T-helper 1 cell treated with Interleukin-12 subunit alpha and Interleukin-12 subunit beta and Interleukin-4 antibody, amounts not matched to agents 30 μg/mL and 1 μg/mL, for 36 hours (primary cell): ENCODE results near the gene SERPINE2.
"Not testable (repeated sequence)": the region's sequence is repeated elsewhere in the genome, so short reads cannot be mapped to it uniquely, and the experiment has no call there.

Experiments used
- H3K27ac Mint-ChIP-seq: one replicate; pipeline ENCODE4 v1.8.0; 2021; ENCODE audit warnings: mild to moderate bottlenecking, mixed read lengths
- H3K27me3 Mint-ChIP-seq: one replicate; pipeline ENCODE4 v1.8.0; 2021; ENCODE audit warnings: low read depth, mixed read lengths
- H3K36me3 Mint-ChIP-seq: one replicate; pipeline ENCODE4 v1.8.0; 2021; ENCODE audit warnings: low read depth, mixed read lengths
- H3K4me1 Mint-ChIP-seq: one replicate; pipeline ENCODE4 v1.8.0; 2021; ENCODE audit warnings: low read depth, mixed read lengths
- H3K4me3 Mint-ChIP-seq: one replicate; pipeline ENCODE4 v1.8.0; 2021; ENCODE audit warnings: mild to moderate bottlenecking, moderate library complexity, mixed read lengths
- H3K9me3 Mint-ChIP-seq: one replicate; pipeline ENCODE4 v1.8.0; 2021; ENCODE audit warnings: mixed read lengths

Gene SERPINE2

GRCh38 chr2:223943135-223943534 lies 96.0 kb downstream of the SERPINE2 start:
- Mint-ChIP-seq H3K27me3 (no peaks in the 10 kb centered on the region), H3K27ac (peak overlapping the region; percentile 78), H3K4me3 (peak overlapping the region; percentile 92), H3K4me1 (peaks cover 52% of the 10 kb centered on the region), H3K36me3 (peaks cover 21% of the 10 kb centered on the region), H3K9me3 (peaks cover 12% of the 10 kb centered on the region)

GRCh38 chr2:223941579-223942277 lies 97.4 kb downstream of the SERPINE2 start:
- Mint-ChIP-seq H3K4me3 (peak overlapping the region; percentile 67), H3K4me1 (peaks cover 56% of the 10 kb centered on the region), H3K36me3 (peaks cover 21% of the 10 kb centered on the region), H3K27ac (peak overlapping the region; percentile 88), H3K27me3 (no peaks in the 10 kb centered on the region), H3K9me3 (peaks cover 12% of the 10 kb centered on the region)

DNA sequence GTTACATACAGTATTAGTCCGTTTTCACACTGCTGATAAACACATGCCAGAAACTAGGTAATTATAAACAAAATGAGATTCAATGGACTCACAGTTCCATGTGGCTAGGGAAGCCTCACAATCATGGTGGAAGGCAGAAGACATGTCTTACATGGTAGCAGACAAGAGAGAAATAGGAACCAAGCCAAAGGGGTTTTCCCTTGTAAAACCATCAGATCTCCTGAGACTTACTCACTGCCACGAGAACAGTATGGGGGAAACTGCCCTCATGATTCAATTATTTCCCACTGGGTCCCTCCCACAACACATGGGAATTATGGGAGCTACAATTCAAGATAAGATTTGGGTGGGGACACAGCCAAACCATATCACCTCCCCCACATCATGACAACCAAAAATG lies 99.6 kb downstream of the SERPINE2 start:
- peaks cover 59% of the 10 kb centered on the region for H3K4me1 Mint-ChIP-seq
- peaks cover 12% of the 10 kb centered on the region for H3K9me3 Mint-ChIP-seq
- H3K4me3 Mint-ChIP-seq, H3K27me3 Mint-ChIP-seq: not testable (repeated sequence)
- H3K27ac Mint-ChIP-seq, result peak overlapping the region; percentile 14
- H3K36me3 Mint-ChIP-seq, result peaks cover 26% of the 10 kb centered on the region

DNA sequence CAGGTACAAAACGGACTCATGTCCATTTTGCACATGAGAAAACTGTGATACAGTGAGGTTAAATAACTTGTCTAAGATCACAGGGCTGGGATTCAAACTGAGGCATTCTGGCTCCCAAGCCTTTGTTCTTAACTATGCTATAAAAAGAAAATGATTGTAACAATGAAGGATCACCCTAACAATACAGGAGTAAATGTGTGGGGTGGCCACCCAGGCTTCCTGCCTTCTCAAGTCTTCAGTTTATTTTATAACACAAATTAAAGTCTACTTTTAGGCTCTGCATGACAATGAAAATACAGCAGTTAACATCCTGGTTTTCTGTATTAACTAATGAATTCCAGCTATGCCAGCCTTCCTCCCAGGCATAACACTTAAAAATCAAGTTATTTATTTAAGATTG lies 101.6 kb downstream of the SERPINE2 start:
- no peak overlapping the region for H3K27ac Mint-ChIP-seq
- peaks cover 12% of the 10 kb centered on the region for H3K9me3 Mint-ChIP-seq
- peaks cover 21% of the 10 kb centered on the region for H3K36me3 Mint-ChIP-seq
- H3K27me3 Mint-ChIP-seq, result no peaks in the 10 kb centered on the region
- peak overlapping the region; percentile 30 for H3K4me3 Mint-ChIP-seq
- H3K4me1 Mint-ChIP-seq, result peaks cover 47% of the 10 kb centered on the region

- no peaks in the 10 kb centered on the region for H3K27me3 Mint-ChIP-seq
- peaks cover 45% of the 10 kb centered on the region for H3K4me1 Mint-ChIP-seq
- peaks cover 12% of the 10 kb centered on the region for H3K9me3 Mint-ChIP-seq
- peak overlapping the region; percentile 4 for H3K4me3 Mint-ChIP-seq
- peaks cover 21% of the 10 kb centered on the region for H3K36me3 Mint-ChIP-seq
- peak overlapping the region; percentile 10 for H3K27ac Mint-ChIP-seq
Measured at GRCh38 chr2:223936862-223937326, 102.2 kb downstream of the SERPINE2 start.

DNA sequence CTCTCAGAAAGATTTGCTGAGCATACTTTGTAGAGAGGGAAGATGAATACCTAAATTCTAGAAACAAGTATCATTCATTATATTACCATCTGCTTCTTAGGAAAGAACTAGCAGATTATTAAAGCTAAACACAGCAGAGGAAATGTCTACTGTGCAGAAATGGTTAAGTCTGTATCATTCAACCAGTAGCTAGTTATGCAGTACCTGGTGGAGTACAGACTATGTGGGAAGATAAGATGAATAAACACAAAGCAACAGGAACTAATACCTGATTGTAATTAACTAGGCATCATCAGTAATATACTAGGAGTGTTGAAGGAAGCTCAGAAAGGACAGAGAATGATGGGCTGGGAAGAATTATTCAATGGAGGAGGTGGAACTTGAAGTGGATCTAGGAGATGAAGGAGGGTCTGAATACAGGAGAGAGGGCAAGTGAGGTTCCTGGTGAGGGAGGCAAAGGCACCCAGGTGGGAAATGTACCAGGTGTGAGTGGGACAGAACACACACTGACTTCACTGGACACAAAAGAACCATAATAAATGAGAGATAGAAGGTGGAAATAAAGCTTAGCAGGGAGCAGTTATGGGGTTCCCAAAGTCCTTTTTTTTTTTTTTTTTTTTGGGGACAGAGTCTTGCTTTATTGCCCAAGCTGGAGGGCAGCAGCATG lies 103.5 kb downstream of the SERPINE2 start:
- Mint-ChIP-seq H3K27ac (no peak overlapping the region), H3K4me3 (no peak overlapping the region), H3K4me1 (peaks cover 40% of the 10 kb centered on the region), H3K36me3 (peaks cover 13% of the 10 kb centered on the region), H3K9me3 (peaks cover 9% of the 10 kb centered on the region), H3K27me3 (no peaks in the 10 kb centered on the region)

DNA sequence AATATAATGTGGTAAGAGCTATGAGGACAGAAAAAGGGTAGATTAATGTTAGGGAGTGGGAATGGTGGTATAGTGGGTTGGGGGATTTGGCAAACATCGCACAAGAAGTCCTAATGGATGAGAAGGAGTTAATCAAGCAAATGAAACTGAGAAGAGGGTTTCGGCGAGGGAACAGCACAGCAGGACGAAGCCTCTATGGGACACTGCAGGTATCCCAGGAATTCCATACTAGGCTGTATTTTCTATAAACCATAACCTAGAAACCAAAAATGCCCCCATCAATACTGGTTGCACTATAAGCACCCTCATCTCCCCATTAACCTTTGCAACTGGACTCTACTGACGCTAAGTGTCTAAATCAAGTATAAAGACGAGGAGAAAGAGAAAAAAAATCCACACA lies 104.2 kb downstream of the SERPINE2 start:
- Mint-ChIP-seq H3K4me3 (no peak overlapping the region), H3K9me3 (peaks cover 8% of the 10 kb centered on the region), H3K27ac (no peak overlapping the region), H3K36me3 (peaks cover 13% of the 10 kb centered on the region), H3K27me3 (no peaks in the 10 kb centered on the region), H3K4me1 (peaks cover 46% of the 10 kb centered on the region)

GRCh38 chr2:223932816-223933800 lies 106.0 kb downstream of the SERPINE2 start:
- H3K36me3 Mint-ChIP-seq, result peaks cover 7% of the 10 kb centered on the region
- peaks cover 41% of the 10 kb centered on the region for H3K4me1 Mint-ChIP-seq

GRCh38 chr2:223930103-223930976 lies 108.7 kb downstream of the SERPINE2 start:
- H3K9me3 Mint-ChIP-seq, result no peaks in the 10 kb centered on the region

More at GRCh38 chr2:223932816-223933800, 106.0 kb downstream of the SERPINE2 start:
- Mint-ChIP-seq H3K4me3 (no peak overlapping the region), H3K9me3 (no peaks in the 10 kb centered on the region), H3K27me3 (no peaks in the 10 kb centered on the region), H3K27ac (no peak overlapping the region)

DNA sequence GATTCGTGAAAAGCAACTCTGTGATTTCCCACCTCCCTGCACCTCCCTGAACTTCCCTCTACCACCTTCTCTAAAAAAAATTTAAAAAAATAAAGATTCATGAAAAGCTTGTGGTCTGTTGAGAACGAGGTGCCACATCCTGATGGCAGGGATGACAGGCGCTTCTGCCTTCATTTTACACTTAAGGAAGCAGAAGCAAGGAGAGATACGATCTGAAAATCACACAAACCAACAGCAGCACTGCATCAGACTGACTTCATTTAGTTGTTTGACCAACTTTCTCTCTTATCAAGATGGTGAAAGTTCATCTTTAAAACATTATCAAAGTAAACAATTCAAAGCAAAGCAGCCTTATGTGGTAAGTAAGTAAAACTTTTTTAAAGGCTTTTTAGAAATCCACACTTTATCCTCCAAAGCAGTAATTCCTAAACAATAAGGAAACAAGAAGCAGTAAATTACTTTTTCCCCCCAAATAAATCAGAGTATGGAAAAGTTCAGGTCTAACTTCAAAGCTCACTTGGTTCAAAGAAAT lies 109.4 kb downstream of the SERPINE2 start:
- peaks cover 5% of the 10 kb centered on the region for H3K36me3 Mint-ChIP-seq
- H3K27me3 Mint-ChIP-seq, result no peaks in the 10 kb centered on the region
- H3K9me3 Mint-ChIP-seq, result no peaks in the 10 kb centered on the region
- H3K4me1 Mint-ChIP-seq, result peaks cover 20% of the 10 kb centered on the region
- peak overlapping the region; percentile 30 for H3K4me3 Mint-ChIP-seq
- H3K27ac Mint-ChIP-seq, result peak overlapping the region; percentile 55

More at GRCh38 chr2:223930103-223930976, 108.7 kb downstream of the SERPINE2 start:
- Mint-ChIP-seq H3K27me3 (no peaks in the 10 kb centered on the region), H3K4me3 (peak overlapping the region; percentile 30), H3K4me1 (peaks cover 20% of the 10 kb centered on the region), H3K27ac (no peak overlapping the region), H3K36me3 (peaks cover 5% of the 10 kb centered on the region)

- H3K27me3 Mint-ChIP-seq, result no peaks in the 10 kb centered on the region
- peaks cover 20% of the 10 kb centered on the region for H3K4me1 Mint-ChIP-seq
- H3K4me3 Mint-ChIP-seq, result no peak overlapping the region
- no peaks in the 10 kb centered on the region for H3K9me3 Mint-ChIP-seq
- H3K36me3 Mint-ChIP-seq, result peaks cover 5% of the 10 kb centered on the region
- H3K27ac Mint-ChIP-seq, result no peak overlapping the region
Measured at GRCh38 chr2:223928113-223929006, 110.7 kb downstream of the SERPINE2 start.

- H3K36me3 Mint-ChIP-seq, result peaks cover 13% of the 10 kb centered on the region
- H3K4me1 Mint-ChIP-seq, result peaks cover 18% of the 10 kb centered on the region
- no peak overlapping the region for H3K4me3 Mint-ChIP-seq
- no peak overlapping the region for H3K27ac Mint-ChIP-seq
- no peaks in the 10 kb centered on the region for H3K9me3 Mint-ChIP-seq
- no peaks in the 10 kb centered on the region for H3K27me3 Mint-ChIP-seq
Measured at GRCh38 chr2:223925106-223925505, 114.0 kb downstream of the SERPINE2 start.
